ENCODE measurements around the gene PSMC3.

Gene PSMC3

GRCh38 chr11:47443028-47443700 is 16.9 kb upstream of the PSMC3 start:
- DNase-seq, result peak in 2 of 3 experiments; percentile 26 to 36

GRCh38 chr11:47442514-47442913 is 16.3 kb upstream of the PSMC3 start:
- DNase-seq, result no peak

GRCh38 chr11:47441421-47441820 is 15.2 kb upstream of the PSMC3 start:
- no peak for DNase-seq

GRCh38 chr11:47440054-47440476 is 13.8 kb upstream of the PSMC3 start:
- DNase-seq, result no peak

- DNase-seq, result no peak
Observed at GRCh38 chr11:47438721-47439120, 12.5 kb upstream of the PSMC3 start.

- DNase-seq, result no peak
Observed at GRCh38 chr11:47437746-47438418, 11.6 kb upstream of the PSMC3 start.

- no peak for DNase-seq
Observed at GRCh38 chr11:47437218-47437745, 11.0 kb upstream of the PSMC3 start.

GRCh38 chr11:47436726-47437125 is 10.5 kb upstream of the PSMC3 start:
- DNase-seq, result no peak

- DNase-seq, result no peak
Observed at GRCh38 chr11:47435687-47436086, 9.4 kb upstream of the PSMC3 start.

GRCh38 chr11:47434011-47434786 is 8.0 kb upstream of the PSMC3 start:
- no peak for DNase-seq

- no peak for DNase-seq
Observed at GRCh38 chr11:47433157-47433556, 6.9 kb upstream of the PSMC3 start.

- DNase-seq, result no peak
Observed at GRCh38 chr11:47431356-47432083, 5.3 kb upstream of the PSMC3 start.

- no peak for DNase-seq
Observed at GRCh38 chr11:47430524-47430923, 4.3 kb upstream of the PSMC3 start.

- DNase-seq, result no peak
Observed at GRCh38 chr11:47425611-47426010, 628 bp downstream of the PSMC3 start.

- no peak for DNase-seq
Observed at GRCh38 chr11:47418454-47419259, 7.6 kb downstream of the PSMC3 start.

- DNase-seq, result no peak
Observed at GRCh38 chr11:47417712-47418111, 8.5 kb downstream of the PSMC3 start.

GRCh38 chr11:47415949-47416472 is 10.2 kb downstream of the PSMC3 start:
- no peak for DNase-seq

GRCh38 chr11:47415091-47415854 is 11.0 kb downstream of the PSMC3 start:
- no peak for DNase-seq

- no peak for DNase-seq
Observed at GRCh38 chr11:47414685-47415070, 11.6 kb downstream of the PSMC3 start.

GRCh38 chr11:47413908-47414684 is 12.1 kb downstream of the PSMC3 start:
- no peak for DNase-seq
